NCI-H128 (cell line): ENCODE data around the gene KLK14.

Experiments used
- DNase-seq: peaks from one replicate; lab custom pipeline; 2025; ENCODE audit not compliant: unreplicated experiment; lab: John Stamatoyannopoulos, UW

KLK14 gene

GRCh38 chr19:51108066-51108804, 25.5 kb upstream of the KLK14 start, which contains the start of gene CTU1:
Gene CTU1, minus strand, starts transcription at chr19:51108409. Its CDS starts 3,840 bp downstream, at chr19:51104569.
- DNase-seq, result peak; percentile 95

- DNase-seq, result no peak
These were observed 24.8 kb upstream of the KLK14 start for GRCh38 chr19:51107406-51108065.

- DNase-seq, result no peak
These were observed 21.2 kb upstream of the KLK14 start for GRCh38 chr19:51103926-51104341.

- DNase-seq, result no peak
These were observed 20.3 kb upstream of the KLK14 start for GRCh38 chr19:51102991-51103390.

GRCh38 chr19:51101171-51101865, 18.6 kb upstream of the KLK14 start:
- DNase-seq, result no peak

- DNase-seq, result no peak
These were observed 17.9 kb upstream of the KLK14 start for GRCh38 chr19:51100601-51101000.

- no peak for DNase-seq
These were observed 16.3 kb upstream of the KLK14 start for GRCh38 chr19:51099047-51099382.

GRCh38 chr19:51098365-51099046, 15.8 kb upstream of the KLK14 start:
- no peak for DNase-seq

GRCh38 chr19:51097796-51098195, 15.1 kb upstream of the KLK14 start:
- DNase-seq, result no peak

- no peak for DNase-seq
These were observed 14.6 kb upstream of the KLK14 start for GRCh38 chr19:51097166-51097738.

- no peak for DNase-seq
These were observed 13.9 kb upstream of the KLK14 start for GRCh38 chr19:51096473-51097165.

- DNase-seq, result no peak
These were observed 12.1 kb upstream of the KLK14 start for GRCh38 chr19:51094696-51095279.

- no peak for DNase-seq
These were observed 11.0 kb upstream of the KLK14 start for GRCh38 chr19:51093510-51094345.

- DNase-seq, result no peak
These were observed 10.4 kb upstream of the KLK14 start for GRCh38 chr19:51093101-51093500.

GRCh38 chr19:51091895-51092873, 9.5 kb upstream of the KLK14 start:
- no peak for DNase-seq

GRCh38 chr19:51091126-51091525, 8.4 kb upstream of the KLK14 start:
- no peak for DNase-seq

- DNase-seq, result no peak
These were observed 7.8 kb upstream of the KLK14 start for GRCh38 chr19:51090471-51090870.

GRCh38 chr19:51089786-51090185, 7.1 kb upstream of the KLK14 start:
- DNase-seq, result no peak
